Measurements from ENCODE around the gene MGAT5B.
A peak's percentile ranks its signal among the peaks of the same experiment; 100 is the strongest.

MGAT5B gene

DNA sequence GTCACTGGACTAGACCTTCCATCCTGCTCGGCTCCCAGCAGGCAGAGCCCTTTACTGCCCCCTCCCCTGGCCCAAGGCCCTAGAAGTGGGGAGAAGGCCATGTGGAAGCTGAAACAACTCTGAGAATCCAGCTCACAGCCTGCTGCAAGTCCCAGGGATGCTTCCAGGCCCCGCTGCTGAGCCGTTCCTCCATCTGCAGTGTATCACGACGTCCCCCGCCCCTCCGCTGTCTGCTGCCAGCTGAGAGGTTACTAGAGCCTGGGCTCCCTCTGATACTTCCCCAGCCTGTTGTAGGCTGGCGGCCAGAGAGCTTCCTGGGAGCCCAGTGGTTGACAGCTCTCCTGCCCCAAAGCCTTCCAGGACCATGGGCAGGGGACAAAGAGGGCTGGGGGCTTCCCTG is 118.2 kb downstream of the MGAT5B start:
- no peak for DNase-seq

DNA sequence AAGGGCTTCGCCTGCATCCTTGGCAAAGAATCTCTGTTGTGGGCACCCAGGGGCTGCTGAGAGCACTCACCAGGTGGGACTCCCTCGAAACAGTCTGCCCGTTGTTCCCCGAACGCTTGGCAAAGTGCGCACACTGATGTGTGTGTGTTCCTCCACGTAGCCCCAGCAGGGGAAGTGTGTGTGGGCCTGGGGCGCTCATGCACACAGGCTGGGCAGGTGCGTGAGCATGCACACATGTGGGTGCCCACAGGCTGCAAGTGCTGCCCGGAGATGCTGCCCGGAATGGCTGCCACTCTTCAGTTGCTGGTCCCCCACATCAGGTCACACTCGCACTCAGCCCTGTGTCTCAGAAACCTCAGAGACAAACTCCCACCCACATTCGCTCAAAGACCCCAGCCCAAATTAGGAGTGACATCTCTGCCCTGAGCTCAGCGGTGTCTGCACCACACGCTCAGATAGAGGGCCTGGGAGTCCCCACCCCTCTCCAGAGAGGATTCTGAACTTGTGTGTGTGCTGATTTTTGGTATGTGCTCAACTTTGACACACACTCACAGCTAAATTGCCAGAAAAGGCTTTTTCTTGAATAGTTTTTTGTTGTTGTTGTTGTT is 119.4 kb downstream of the MGAT5B start:
- no peak for DNase-seq

DNA sequence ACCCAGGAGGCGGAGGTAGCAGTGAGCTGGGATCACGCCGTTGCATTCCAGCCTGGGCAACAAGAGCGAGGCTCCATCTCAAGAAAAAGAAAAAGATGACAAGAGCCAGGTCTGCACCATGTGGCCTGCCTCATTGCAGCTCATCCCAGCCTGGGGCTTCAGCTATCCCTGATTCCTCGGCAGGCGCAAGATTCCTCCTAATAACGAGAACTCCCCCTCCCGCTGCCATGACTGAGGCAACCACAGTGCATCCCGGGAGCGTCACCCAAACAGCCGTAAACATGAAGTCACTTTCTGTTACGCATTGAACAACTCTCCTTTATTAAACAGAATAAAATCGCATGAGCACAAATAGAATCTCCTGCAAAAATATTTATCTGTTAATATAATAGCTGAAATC is 120.6 kb downstream of the MGAT5B start:
- no peak for DNase-seq

GRCh38 chr17:76989519-76989918 is 121.3 kb downstream of the MGAT5B start:
- no peak for DNase-seq

DNA sequence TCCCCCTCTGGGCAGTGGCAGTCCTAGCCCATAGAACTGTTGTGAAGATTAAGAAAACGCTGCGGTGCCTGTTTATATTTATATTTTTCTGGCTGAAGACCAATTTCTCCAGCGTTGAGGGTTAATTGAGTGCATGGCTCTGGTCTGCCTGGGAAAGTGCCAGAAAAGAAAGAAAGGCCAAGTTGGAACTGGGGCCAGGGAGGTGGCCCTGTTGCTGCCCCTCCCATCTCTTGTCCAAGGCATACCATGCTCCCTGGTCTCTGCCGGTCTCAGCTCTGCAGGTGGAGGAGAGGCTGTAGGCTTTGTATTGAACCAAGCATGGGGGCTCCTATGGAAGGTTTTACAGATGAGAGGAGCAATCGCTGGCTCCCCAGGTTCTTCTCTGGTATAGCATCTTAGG is 124.7 kb downstream of the MGAT5B start:
- DNase-seq: no peak

DNA sequence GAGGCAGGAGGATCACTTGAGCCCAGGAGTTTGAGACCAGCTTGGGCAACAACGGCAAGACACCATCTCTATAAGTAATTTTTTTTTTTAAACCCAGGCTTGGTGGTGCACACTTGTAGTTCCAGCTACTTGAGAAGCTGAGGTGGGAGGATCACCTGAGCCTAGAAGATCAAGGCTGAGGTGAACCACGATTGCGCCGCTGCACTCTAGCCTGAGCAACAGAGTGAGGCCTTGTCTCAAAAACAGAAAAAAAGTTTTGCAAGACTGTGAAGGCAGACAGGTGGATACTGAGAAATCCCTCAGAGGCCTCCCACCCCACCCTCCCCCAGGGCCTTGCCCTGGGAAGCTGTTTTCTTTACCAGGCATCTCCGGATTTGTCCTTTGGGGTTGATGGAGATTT is 125.4 kb downstream of the MGAT5B start:
- no peak for DNase-seq

DNA sequence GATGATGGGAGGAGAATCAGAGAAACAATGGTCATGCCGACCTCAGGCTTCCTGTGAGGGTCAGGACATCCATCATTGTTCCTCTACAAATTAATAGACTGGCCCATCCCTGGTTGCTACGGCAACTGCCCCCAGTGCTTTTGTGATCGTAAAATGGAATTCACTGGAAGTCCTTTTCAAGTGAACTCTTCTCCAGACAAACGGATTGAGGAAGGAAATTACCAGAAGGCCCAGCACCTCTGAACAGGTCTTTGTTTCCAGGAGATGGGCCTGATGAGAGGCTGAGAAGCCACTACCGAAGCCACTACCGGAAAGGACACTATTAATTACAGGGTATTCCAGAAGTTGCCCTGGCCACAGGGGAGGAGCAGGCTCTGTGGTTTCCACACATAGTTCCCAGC is 126.0 kb downstream of the MGAT5B start:
- DNase-seq: no peak

GRCh38 chr17:76995387-76996105 is 127.3 kb downstream of the MGAT5B start:
- DNase-seq: no peak

DNA sequence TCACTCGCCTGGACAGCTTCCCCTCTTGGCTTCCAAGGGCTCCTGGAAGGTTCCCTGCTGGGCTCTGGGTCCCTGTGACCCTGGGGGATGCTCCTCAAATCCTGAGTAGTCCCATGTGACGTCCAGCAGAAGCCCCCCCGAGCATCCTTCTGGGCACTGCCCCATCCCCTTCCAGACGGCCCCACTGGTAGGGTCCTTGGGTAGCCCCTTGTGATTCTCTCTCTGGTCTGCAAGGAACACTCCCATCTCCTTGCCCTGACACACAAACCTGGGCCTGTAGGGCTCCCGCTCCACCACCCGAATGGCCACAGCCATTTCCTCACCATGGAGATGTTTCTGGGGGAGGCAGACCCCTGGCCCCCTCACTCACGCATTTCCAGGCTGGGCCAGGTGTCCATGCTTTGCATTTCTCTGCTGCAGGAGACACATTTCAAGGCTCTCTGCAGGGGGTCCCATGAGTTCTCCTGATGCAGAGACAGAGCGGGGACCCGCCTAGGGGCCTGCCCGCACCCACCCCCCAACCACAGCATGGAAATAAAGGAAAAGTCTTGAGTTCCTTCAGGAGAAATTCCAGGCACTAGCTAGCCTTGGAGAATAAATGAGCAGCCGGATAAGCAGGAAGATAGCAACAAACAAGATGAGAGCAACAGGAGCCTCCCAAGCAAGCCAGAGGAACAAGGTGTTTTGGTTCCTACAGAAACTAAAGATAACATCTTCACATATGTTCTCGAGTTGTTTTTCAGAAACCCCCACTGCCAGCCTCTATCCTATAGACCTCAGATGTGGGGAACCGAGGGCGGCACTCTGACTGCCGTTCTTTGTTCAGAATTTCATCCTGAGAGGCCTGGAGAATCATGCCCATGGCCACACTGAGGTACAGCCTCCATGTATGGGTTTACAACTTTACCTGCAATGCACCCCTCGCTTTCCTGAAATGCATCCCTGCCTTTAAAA is 128.8 kb downstream of the MGAT5B start:
- no peak for DNase-seq

GRCh38 chr17:76997981-76998531 is 129.9 kb downstream of the MGAT5B start:
- peak; percentile 35 for DNase-seq

DNA sequence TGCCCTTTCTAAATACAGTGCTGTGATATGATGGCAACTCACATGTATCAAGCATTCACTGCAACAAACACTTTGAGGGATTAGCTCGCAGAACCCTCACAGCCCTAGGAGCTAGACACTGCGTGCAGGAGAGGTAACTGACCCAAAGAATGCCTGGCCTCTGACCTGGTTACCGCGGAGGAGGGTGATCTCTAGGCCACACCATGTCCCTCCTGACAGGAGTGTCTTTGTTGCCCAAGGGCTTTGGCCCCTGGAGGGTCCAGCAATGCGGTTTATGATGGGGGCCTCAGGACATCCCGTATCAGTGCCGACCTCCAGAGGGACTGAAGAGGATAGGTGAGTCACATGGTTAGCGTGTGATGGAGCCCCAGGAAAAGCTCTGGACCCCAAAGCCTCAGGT is 130.6 kb downstream of the MGAT5B start:
- DNase-seq: no peak
